ENCODE data around the gene RNF113A.
A peak's percentile ranks its signal among the peaks of the same experiment; 100 is the strongest.
"Not testable (repeated sequence)": the region's sequence is repeated elsewhere in the genome, so short reads cannot be mapped to it uniquely, and the experiment has no call there.

The RNF113A gene

DNA sequence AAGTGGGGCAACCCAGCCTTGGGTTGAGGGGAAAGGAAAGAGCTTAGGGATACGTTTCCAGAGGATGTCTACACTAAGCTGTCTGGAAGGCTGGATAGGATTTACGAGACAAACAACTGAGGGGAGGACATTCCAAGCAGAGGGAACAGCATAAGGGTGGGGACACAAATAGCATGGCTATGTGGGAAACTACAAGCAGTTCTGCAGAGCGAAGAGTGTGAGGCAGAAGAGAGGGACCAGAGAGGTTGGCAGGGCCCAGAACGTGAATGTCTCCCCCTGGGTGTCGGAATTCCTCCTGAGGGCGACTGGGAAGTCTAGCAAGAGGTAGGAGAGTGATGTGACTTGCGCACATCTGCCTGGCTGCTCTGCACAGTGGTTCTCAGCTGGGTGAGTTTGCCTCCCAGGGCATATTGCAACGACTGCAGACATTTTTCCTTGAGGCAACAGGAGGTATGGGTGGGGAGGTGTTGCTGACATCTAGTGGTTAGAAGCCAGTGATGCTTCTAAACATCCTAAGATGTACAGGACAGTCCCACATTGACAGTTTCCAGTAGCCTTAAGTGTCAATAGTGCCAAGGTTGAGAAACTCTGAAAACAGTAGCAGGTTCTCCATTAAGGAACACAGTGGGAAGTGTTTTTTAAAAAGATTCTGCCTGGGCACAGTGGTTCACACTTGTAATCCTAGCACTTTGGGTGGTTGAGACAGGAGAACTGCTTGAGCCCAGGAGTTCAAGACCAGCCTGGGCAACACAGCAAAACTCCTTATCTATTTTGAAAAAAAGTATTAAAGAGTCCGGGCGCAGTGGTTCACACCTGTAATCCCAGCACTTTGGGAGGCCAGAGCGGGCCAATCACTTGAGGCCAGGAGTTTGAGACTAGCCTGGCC, 9.3 kb upstream of the RNF113A start:
- in situ Hi-C loops (cut with MboI; ENCODE audit: low sequenced_read_pairs) = no loop called here
- H3K36me3 ChIP-seq (replicated peaks) = peaks cover 22% of the 10 kb centered on the region
- DNase-seq (ENCODE audit: low spot score in 2 of 2) = peak; percentile 64 to 76

DNA sequence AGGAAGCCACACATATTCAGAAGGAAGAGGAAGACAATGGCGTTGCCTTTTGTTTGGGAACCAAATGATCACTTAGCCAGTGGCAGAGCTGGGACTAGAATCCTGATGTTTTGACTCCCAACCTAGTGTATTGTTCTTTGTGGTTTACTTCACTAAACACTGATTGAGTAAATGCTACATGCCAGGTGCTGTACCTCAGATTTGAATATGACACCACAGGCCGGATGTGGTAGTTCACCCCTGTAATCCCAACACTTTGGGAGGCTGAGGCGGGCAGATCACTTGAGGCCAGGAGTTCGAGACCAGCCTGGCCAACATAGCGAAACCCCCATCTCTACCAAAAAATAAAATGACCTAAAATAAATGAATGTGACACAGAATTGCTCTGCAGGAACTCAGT, 8.5 kb upstream of the RNF113A start:
- Histone ChIP-seq H3K27me3 (ENCODE audit: low read depth) (no peaks in the 10 kb centered on the region), H3K9me3 (no peaks in the 10 kb centered on the region), H3K36me3 (replicated peaks) (peaks cover 23% of the 10 kb centered on the region), H3K4me1 (no peaks in the 10 kb centered on the region), H3K4me3 (no peak overlapping the region)
- DNase-seq (ENCODE audit: low spot score in 2 of 2) = no peak
- in situ Hi-C loops (cut with MboI; ENCODE audit: low sequenced_read_pairs) = no loop called here

More for the DNA sequence above, 9.3 kb upstream of the RNF113A start:
- H3K4me1 ChIP-seq = no peaks in the 10 kb centered on the region
- no peaks in the 10 kb centered on the region for H3K27me3 ChIP-seq (ENCODE audit: low read depth)
- H3K4me3 ChIP-seq = no peak overlapping the region
- no peaks in the 10 kb centered on the region for H3K9me3 ChIP-seq

DNA sequence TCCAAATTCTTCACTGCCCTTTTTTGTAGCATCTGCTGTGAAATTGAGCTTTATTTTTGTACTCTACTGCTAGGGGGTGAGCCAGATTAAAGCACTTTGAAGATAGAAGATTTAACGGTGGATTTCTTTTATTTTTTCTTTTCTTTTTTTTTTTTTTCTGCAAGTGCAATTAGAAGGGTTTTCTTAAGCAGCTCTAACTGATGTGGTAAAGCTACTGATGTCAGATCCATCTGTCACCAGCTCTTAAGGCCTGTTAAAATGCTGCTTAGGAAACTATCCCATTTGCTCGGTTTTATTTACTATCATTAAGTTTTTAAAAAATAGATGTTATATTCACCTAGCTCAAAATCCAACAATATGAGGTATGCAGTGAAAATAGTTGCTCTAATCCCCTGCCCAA, 7.2 kb upstream of the RNF113A start:
- Histone ChIP-seq H3K27me3 (ENCODE audit: low read depth) (no peaks in the 10 kb centered on the region), H3K36me3 (replicated peaks) (peaks cover 28% of the 10 kb centered on the region), H3K9me3 (no peaks in the 10 kb centered on the region), H3K4me1 (no peaks in the 10 kb centered on the region), H3K4me3 (no peak overlapping the region)
- DNase-seq (ENCODE audit: low spot score in 2 of 2) = no peak
- in situ Hi-C loops (cut with MboI; ENCODE audit: low sequenced_read_pairs) = no loop called here

DNA sequence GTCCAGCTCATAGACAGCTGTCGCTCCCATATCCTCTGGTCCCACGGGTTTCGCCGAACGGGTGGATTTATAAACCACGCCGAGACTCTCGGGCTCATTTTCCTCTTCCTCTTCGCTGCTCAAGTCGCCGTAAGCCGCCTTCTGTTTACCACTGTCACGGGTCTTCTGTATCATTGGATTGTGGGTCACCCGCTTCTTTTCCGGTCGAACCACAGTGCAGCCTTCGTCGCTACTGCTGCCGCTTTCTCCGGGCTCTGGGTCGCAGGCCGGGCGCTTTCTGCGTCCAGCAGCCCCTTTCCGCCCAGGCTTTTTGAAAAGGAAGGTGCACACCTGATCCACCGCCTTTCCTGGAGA, 311 bp downstream of the RNF113A start:
- in situ Hi-C loops (cut with MboI; ENCODE audit: low sequenced_read_pairs) = loop anchor here (5.0 kb wide), 1 partner anchor 79 kb away; the partner anchor contains the start of gene RPL39
- no peak for DNase-seq (ENCODE audit: low spot score in 2 of 2)
- Histone ChIP-seq H3K4me3 (peak overlapping the region; percentile 61), H3K9me3 (no peaks in the 10 kb centered on the region), H3K27me3 (ENCODE audit: low read depth) (no peaks in the 10 kb centered on the region), H3K36me3 (replicated peaks) (peaks cover 10% of the 10 kb centered on the region), H3K4me1 (peaks cover 12% of the 10 kb centered on the region)

DNA sequence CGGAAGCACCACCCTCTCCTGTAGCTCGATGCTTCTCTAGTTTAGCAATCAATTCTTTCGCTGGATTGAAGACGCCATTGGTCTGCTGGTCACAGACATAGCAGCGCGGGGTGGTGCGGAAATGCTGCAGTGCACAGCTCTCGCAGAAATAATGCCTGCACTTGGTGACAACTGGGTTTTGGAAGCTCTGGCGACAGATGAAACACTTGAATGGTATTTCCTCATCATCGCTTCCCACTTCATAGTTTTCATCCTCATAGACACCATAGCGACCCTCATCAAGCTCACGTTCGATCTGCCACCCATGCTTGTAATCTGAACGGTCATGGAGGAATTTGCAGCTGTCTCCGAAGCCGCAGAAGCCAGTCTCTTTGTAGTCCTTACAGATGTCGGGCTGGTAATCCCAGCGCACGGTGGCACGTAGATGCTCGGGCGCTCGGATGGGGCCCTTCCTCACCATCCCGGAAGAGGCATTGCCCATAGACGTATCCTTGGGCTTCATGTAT, 854 bp downstream of the RNF113A start:
- Histone ChIP-seq H3K27me3 (ENCODE audit: low read depth) (no peaks in the 10 kb centered on the region), H3K9me3 (no peaks in the 10 kb centered on the region)
- DNase-seq (ENCODE audit: low spot score in 2 of 2) = peak; percentile 43 to 61

DNA sequence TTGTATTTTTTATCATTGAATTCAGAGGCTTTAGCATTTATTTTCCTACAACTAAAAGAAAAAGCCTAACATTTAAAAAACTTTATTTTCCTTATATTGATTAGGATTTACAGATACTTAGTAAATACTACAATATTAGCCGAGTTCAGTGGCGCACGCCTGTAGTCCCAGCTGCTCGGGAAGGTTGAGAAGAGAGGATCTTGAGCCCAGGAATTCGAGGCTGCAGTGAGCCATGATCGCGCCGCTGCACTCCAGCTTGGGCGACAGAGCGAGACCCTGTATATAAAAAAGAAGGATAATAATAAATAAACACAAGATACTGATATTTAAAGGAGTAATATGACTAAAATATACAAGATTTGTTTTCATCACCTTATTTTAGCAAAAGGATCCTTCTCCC, 18.1 kb downstream of the RNF113A start:
- Histone ChIP-seq H3K36me3 (replicated peaks) (peaks cover 24% of the 10 kb centered on the region), H3K27me3 (ENCODE audit: low read depth) (no peaks in the 10 kb centered on the region), H3K4me1 (0 out of 2 replicates have a peak, but pooled peaks cover 3% of the 10 kb centered on the region), H3K9me3 (no peaks in the 10 kb centered on the region), H3K4me3 (peak overlapping the region; percentile 17)
- no peak for DNase-seq (ENCODE audit: low spot score in 2 of 2)
- in situ Hi-C loops (cut with MboI; ENCODE audit: low sequenced_read_pairs) = no loop called here

More for the DNA sequence above, 854 bp downstream of the RNF113A start:
- Histone ChIP-seq H3K4me3 (peak overlapping the region; percentile 61), H3K4me1 (peaks cover 12% of the 10 kb centered on the region), H3K36me3 (replicated peaks) (peaks cover 8% of the 10 kb centered on the region)
- in situ Hi-C loops (cut with MboI; ENCODE audit: low sequenced_read_pairs) = loop anchor here (5.0 kb wide), 1 partner anchor 78 kb away; the partner anchor contains the start of gene RPL39

DNA sequence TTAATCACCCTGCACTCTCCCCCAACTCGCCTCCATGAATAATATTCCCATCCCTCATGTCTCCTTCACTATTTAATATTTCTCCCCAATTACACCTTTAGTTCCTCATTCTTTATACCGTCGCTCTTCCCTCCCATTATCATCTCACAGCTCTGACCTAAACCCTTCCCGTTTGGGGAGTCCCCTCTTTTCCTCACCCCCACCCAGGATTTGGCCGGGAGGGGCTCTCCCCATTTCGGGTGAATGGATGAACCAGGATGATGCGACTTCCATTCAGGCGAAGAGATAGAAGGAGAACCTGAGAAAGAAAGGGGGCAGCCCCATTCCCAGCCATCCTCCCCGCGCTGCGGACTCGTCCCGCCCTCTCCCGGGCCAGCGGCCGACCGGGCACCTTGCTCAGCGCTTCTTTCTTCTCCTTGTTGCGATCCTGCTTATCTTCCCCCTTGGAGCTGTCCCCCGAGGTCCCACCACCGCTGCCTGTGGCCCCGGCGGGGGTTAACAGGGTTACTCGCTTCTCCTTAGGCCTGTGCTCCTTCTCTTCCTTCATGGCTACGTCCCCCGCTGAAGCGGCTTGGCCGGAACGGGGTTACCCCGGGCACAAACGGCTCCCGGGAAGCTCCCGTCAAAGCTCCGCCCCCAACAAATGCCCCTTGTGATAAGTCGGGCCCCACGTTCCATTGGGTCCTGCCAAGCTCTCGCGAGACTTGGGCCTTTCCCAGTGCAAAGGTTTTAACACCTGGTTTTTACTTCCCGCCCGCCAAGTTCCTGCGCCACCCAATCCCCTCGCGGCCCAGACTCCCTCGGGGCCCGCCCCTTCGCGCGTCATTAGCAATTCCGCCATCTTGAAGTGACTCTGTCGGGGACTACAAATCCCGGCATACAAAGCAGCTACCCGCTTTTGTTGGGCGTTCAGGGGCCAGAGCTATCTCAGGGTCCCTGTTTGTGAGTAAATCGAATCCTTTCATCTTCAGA, 18.9 kb downstream of the RNF113A start, which contains the start of gene UPF3B:
Gene UPF3B, minus strand, starts transcription at position 582 of the 972 bp plus-strand sequence. Its CDS starts 35 bp downstream, at position 547.
- in situ Hi-C loops (cut with MboI; ENCODE audit: low sequenced_read_pairs) = no loop called here
- H3K27me3 ChIP-seq (ENCODE audit: low read depth) = no peaks in the 10 kb centered on the region
- peaks cover 28% of the 10 kb centered on the region for H3K36me3 ChIP-seq (replicated peaks)
- H3K9me3 ChIP-seq = no peaks in the 10 kb centered on the region
- 0 out of 2 replicates have a peak, but pooled peaks cover 3% of the 10 kb centered on the region for H3K4me1 ChIP-seq
- peak; percentile 100 for DNase-seq (ENCODE audit: low spot score in 2 of 2)
- H3K4me3 ChIP-seq = peak within 1 kb of the TSS; percentile 86

DNA sequence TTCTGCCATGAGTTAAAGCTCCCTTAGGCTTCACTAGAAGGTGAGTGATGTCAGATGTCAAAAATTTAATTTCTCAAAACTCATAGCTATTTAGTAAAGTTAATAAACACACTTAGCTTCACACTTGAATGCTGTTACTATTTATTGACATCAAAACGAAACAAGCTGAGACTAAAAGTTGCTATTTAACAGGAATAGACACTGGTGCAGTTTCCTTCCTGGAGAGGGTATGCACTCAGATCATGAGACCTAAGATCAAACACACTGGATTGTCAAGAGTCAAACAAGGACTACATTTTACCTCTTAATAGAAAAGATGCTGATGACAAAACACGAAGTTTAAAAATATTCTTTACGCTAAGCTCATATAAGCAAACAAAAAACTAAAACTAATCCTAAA, 37.6 kb downstream of the RNF113A start:
- no peak for DNase-seq (ENCODE audit: low spot score in 2 of 2)
- in situ Hi-C loops (cut with MboI; ENCODE audit: low sequenced_read_pairs) = no loop called here
- no peaks in the 10 kb centered on the region for H3K9me3 ChIP-seq
- no peaks in the 10 kb centered on the region for H3K4me1 ChIP-seq
- no peaks in the 10 kb centered on the region for H3K27me3 ChIP-seq (ENCODE audit: low read depth)
- peaks cover 88% of the 10 kb centered on the region for H3K36me3 ChIP-seq (replicated peaks)
- no peak overlapping the region for H3K4me3 ChIP-seq

DNA sequence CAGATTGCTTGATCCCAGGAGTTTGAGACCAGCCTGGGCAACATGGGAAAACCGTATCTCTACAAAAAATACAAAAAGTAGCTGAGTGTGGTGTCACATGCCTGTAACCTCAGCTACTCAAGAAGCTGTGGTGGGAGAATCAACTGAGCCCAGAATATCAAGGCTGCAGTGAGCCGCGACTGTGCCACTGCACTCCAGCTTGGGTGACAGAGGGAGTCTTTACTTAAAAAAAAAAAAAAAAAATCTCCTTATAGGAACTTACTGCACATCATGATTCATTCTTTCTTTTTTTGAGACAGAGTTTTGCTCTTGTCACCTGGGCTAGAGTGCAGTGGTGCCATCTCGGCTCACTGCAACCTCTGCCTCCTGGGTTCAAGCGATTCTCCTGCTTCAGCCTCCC, 43.1 kb downstream of the RNF113A start:
- Histone ChIP-seq H3K27me3 (ENCODE audit: low read depth) (no peaks in the 10 kb centered on the region), H3K9me3 (no peaks in the 10 kb centered on the region), H3K4me3 (no peak overlapping the region), H3K4me1 (no peaks in the 10 kb centered on the region), H3K36me3 (replicated peaks) (peaks cover 44% of the 10 kb centered on the region)
- DNase-seq (ENCODE audit: low spot score in 2 of 2) = no peak
- in situ Hi-C loops (cut with MboI; ENCODE audit: low sequenced_read_pairs) = no loop called here

DNA sequence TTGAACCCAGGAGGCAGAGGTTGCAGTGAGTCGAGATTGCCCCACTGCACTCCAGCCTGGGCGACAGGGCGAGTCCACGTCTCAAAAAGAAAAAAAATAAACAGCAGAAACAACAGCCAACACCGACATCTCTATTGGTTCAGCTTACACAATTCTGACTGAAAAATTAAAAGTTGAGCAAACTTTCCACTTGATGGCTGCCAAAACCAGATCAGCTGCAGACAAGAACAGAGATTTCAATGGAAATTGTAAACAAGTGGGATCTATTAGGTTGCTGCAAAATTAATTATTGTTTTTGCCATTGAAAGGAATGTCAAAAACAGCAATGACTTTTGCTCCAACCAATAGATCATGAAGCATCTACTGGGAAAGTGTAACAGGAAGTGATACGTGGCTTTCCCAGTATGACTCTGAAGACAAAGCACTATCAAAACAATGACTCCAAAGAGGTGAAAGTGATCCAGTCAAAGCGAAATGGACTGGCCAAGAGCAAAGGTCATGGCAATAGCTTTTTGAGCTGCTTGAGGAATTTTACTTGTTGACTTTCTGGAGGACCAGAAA, 45.1 kb downstream of the RNF113A start:
- Histone ChIP-seq H3K27me3 (ENCODE audit: low read depth) (no peaks in the 10 kb centered on the region), H3K9me3 (no peaks in the 10 kb centered on the region), H3K4me1 (no peaks in the 10 kb centered on the region), H3K4me3 (no peak overlapping the region), H3K36me3 (replicated peaks) (peaks cover 25% of the 10 kb centered on the region)
- in situ Hi-C loops (cut with MboI; ENCODE audit: low sequenced_read_pairs) = no loop called here
- no peak for DNase-seq (ENCODE audit: low spot score in 2 of 2)

DNA sequence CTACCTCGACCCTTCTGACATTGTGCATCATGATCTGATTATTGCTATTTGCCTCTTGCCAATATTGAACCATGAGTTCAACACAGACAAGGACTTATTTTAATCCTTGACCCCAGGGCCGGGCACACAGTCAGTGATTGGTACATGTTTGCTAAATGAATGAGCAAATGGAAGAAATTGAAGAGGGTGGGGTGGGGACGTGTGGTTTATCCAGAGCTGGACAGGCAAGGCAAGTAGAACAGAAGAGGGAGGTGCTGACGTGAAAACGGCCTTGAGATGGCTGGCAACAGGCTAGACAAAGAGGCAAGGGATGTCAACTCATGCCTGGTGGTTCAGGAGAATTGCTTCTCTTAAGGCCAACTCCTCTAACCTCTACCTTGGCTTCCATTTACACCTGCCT, 47.3 kb downstream of the RNF113A start:
- in situ Hi-C loops (cut with MboI; ENCODE audit: low sequenced_read_pairs); H3K27me3 ChIP-seq (ENCODE audit: low read depth); H3K36me3 ChIP-seq (replicated peaks); H3K4me3 ChIP-seq; H3K9me3 ChIP-seq; DNase-seq (ENCODE audit: low spot score in 2 of 2); H3K4me1 ChIP-seq: not testable (repeated sequence)

DNA sequence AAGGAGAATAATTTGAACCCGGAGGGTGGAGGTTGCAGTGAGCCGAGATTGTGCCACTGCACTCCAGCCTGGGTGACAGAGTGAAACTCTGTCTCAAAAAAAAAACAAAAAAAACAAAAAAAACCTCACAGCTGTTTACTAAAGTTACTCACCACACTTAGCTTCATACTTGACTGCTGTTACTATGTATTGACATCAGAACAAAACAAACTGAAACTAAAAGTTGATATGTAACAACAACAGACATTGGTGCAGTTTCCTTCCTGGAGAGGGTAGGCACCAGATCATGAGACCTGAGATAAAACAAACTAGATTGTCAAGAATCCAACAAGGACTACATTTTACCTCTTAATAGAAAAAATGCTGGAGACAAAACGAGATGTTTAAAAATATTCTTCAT, 49.8 kb downstream of the RNF113A start:
- H3K4me1 ChIP-seq; DNase-seq (ENCODE audit: low spot score in 2 of 2); H3K4me3 ChIP-seq; H3K9me3 ChIP-seq; in situ Hi-C loops (cut with MboI; ENCODE audit: low sequenced_read_pairs); H3K27me3 ChIP-seq (ENCODE audit: low read depth); H3K36me3 ChIP-seq (replicated peaks): not testable (repeated sequence)
